GM08714 (cell line): Measurements from ENCODE around the gene CLK1.
A peak's percentile ranks its signal among the peaks of the same experiment; 100 is the strongest.

ENCODE experiments used
- H3K4me3 ChIP-seq: fragments of 200-500 bp; sonication (Bioruptor generic); 2 replicates; pipeline ENCODE4 v1.5.1; 2014; ENCODE audit warnings: mild to moderate bottlenecking, low read length, inconsistent platforms
- ZNF274 ChIP-seq: IDR thresholded peaks from 2 replicates; pipeline ENCODE4 v1.6.1; 2012; ENCODE audit warnings: mild to moderate bottlenecking, low read depth, low read length

Gene CLK1

GRCh38 chr2:200862532-200863000 lies 1.9 kb downstream of the CLK1 start:
- H3K4me3 ChIP-seq, result peak overlapping the region; percentile 90
- TF ChIP-seq ZNF274, result no peak

- H3K4me3 ChIP-seq, result peak overlapping the region; percentile 90
These were observed 2.8 kb downstream of the CLK1 start for GRCh38 chr2:200861617-200862155.

DNA sequence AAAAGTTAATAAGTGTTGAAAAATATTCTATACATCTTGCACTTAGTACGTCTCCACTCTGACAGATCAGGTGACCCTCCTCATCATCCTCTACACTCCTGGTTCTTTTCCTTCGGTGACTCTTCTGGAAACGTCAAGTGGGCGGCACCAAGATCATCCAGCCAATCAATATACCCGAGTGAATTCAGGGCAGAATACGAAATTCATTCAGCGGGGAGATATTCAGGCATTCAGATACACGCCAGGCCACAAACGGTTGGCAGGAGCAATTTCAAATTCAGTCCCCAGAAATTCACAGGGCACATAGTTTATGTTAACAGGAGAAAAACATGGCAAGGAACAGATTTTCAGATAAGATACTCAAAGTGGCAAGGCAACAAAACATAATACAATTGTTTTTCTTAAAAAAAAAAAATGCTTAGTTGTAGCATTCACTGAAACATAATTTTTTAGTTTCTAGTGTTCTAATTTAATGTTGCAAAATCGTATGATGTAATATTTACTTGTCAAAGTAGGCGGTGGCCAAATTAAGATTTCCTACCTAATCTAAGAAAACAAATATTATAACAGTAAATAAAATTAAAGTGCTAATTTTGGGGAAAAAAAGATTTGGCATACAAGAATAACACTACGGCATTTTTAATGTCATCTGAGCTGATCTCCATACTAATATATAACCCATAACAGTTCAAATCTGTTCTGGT lies 4.2 kb downstream of the CLK1 start:
- no peak overlapping the region; the same call in 1 of the 2 replicates for H3K4me3 ChIP-seq
- no peak for TF ChIP-seq ZNF274

More at GRCh38 chr2:200861617-200862155, 2.8 kb downstream of the CLK1 start:
- no peak for TF ChIP-seq ZNF274

- no peak for TF ChIP-seq ZNF274
- H3K4me3 ChIP-seq, result no peak overlapping the region
These were observed 7.7 kb downstream of the CLK1 start for GRCh38 chr2:200856806-200857205.

DNA sequence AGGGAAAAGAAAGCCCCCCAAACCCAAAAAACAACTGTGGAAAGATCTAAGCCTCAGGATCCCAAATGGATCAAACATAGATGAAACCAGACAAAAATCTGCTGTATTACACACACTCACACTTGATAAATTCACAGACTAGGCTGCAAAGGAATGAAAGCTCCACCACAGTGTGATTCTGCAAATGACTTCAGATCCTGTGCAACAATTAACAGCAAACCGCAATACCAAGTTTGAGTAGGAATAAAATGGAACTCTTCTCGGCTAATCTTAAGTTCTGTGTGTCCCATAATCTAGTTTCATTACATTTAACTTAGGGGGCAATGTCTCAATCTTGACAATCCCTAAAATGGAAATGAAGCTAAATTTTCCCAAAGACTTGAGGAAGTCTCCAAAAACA lies 11.9 kb downstream of the CLK1 start:
- no peak for TF ChIP-seq ZNF274
- no peak overlapping the region for H3K4me3 ChIP-seq

DNA sequence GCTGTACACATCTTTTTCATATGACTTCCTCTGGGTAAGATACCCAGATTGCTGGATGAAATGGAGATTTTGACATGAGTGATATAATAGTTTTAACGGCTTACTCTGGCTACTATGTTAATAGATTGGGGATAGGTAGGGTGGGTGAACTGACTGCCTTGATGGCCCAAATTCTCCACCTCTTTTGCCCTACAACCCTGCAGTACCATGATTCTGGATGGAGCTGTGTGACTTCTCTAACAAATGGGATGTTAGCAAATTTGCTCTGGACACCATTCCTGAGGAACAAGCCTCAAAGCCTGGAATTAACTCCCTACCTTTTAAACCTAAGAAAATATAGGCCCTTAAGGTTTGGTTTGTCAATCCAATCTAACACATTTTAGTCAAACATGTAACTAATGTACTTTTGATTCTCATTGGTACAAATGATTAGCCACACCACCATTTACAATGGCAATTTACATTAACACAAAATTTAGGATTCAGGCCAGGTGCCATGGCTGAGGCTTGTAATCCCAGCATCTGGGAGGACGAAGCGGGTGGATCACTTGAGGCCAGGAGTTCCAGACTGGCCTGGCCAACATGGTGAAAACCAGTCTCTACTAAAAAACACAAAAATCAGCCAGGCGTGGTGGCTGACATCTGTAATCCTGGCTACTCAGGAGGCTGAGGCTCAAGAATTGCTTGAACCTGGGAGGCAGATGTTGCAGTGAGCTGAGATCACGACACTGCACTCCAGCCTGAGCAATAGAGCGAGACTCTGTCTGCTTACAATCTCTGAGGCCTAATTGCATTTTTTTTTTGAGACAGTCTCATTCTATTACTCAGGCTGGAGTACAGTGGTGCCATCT lies 12.8 kb downstream of the CLK1 start:
- TF ChIP-seq ZNF274, result no peak
- no peak overlapping the region for H3K4me3 ChIP-seq

- H3K4me3 ChIP-seq, result no peak overlapping the region
- TF ChIP-seq ZNF274, result no peak
These were observed 13.8 kb downstream of the CLK1 start for GRCh38 chr2:200850512-200851256.

GRCh38 chr2:200847939-200848338 lies 16.5 kb downstream of the CLK1 start:
- no peak for TF ChIP-seq ZNF274
- H3K4me3 ChIP-seq, result no peak overlapping the region

DNA sequence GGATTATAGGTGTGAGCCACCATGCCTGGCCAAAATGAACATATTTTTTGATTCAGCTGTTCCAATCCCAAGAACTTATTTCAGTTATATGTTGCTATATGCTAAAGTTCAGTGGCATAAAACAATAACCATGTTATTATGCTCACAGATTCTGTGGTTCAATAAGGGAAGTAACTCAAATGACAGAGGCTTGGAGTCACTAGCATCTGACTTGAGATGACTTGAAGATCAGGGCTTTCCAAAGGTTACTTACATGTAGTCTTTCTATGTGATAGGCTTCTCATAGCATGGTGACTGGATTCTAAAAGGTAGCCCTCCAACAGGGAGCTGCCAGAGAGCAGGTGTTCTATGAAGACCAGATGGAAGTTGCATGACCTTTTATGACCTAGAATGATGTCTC lies 17.2 kb downstream of the CLK1 start:
- no peak overlapping the region for H3K4me3 ChIP-seq
- no peak for TF ChIP-seq ZNF274

- H3K4me3 ChIP-seq, result no peak overlapping the region
- TF ChIP-seq ZNF274, result no peak
These were observed 18.7 kb downstream of the CLK1 start for GRCh38 chr2:200845669-200846325.

DNA sequence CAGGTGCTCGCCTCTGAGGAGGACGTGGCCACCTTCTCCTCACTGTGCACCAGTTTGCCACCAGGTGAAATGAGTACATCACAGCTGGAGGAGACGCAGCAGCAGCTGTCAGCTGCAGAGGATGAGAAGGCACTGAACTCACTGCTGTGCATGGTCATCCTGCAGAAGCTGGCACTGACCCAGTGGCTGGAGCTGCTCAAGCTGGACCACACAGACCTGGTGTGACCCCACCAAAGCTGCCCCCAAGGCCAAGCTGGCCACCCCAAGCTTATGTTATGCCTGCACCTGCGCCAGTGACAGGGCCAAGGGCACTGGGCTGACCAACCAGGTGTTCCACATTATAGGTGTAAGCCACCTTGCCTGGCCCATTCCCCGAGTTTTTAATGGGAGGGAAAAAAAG lies 19.3 kb downstream of the CLK1 start:
- no peak overlapping the region for H3K4me3 ChIP-seq
- no peak for TF ChIP-seq ZNF274

DNA sequence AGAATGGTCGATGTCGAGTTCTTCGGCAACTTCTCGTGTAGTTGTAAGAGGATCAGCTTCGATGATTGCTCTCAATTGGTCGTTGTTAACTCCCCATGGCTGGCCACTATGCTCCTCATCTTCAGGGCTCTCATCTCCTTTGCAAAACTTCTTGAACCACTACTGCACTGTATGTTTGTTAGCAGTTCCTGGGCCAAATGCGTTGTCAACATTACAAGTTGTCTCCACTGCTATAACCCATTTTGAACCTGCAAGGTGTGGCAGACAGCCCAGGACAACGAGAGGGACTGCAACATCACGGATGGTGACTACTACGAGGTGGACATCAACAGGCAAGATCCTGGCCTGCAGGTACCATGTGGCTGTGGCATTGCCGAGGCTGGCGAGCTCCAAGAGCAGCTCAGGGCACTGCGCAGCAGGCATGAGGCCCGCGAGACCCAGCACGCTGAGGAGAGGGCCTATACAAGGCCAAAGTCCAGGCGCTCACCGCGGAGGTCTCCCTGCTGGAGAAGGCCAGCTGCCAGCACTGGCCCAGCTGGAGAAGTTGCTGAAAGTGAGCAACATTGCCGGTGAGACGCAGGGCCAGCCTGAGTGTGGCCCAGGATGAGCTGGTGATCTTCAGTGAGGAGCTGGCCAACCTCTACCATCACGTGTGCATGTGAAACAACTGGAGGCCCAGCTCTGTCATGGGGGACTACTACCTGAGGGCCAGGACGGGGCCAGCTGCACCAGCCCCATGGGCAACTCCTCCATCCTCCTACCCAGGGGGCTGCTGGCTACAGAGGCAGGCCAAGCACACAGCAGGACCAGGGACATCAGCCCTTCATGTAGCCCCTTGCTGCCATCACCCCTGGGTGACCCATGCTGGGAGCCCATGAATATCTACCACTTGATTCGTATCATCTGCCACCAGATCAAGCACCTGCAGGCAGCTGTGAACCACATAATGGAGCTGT lies 20.2 kb downstream of the CLK1 start:
- H3K4me3 ChIP-seq, result no peak overlapping the region
- TF ChIP-seq ZNF274, result no peak

DNA sequence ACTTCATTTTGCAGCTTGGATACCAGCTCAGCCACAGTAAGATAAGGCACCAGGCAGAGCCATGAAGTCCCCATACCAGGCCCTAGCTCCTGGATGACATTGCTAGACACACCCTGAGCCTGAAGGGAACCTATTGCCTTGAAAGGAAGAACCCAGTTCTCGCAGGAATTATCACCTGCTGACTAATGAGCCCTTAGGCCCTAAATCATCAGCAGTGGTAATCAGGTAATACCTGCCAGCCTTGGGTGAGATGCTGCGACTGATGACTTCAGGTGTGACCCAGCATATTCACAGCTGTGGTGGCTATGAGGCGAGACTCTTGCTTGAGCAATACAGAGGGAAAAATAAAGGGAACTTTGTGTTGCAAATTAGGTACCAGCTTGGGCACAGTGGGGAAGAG lies 24.9 kb downstream of the CLK1 start:
- no peak overlapping the region for H3K4me3 ChIP-seq
- TF ChIP-seq ZNF274, result no peak
